Ovary (tissue), 9 donors: Measurements from ENCODE around the gene TIMM10B. TPM values are rescaled to one million over a fixed set of nuclear protein-coding genes. Genes with fewer than 3 reads are reported as not detected.

Experiments used
- DNase-seq, 5 donors: peaks; one replicate each; pipeline ENCODE4 v3.0.0-alpha.2; 2019 to 2020
- H3K27ac ChIP-seq, 2 donors: fragments of 200-600 bp; one replicate each; pipeline versions ENCODE4 v1.5.1 to v1.8.0; 2019 to 2022
- H3K27me3 ChIP-seq: fragments of 200-600 bp; one replicate; pipeline ENCODE4 v1.8.0; 2022
- H3K36me3 ChIP-seq: fragments of 200-600 bp; sonication (generic); one replicate; pipeline ENCODE4 v1.5.1; 2019
- H3K4me1 ChIP-seq: one replicate; pipeline ENCODE4 v1.8.1; 2013; ENCODE audit warnings: mild to moderate bottlenecking, moderate library complexity; ENCODE audit not compliant: insufficient read depth
- H3K4me3 ChIP-seq: fragments of 200-600 bp; sonication (generic); one replicate; pipeline ENCODE4 v1.5.1; 2017
- H3K9me3 ChIP-seq, 2 donors: fragments of 200-600 bp in 1 of 2; sonication (generic) in 1 of 2; one replicate each; pipeline versions ENCODE4 v1.5.1 to v1.8.1; 2013 to 2019; ENCODE audit warnings: mild to moderate bottlenecking in 1 of 2, moderate library complexity in 1 of 2
- CTCF ChIP-seq, 3 donors: fragments of 450-650 bp in 2 of 3; fragments of 200-600 bp in 1 of 3; IDR thresholded peaks; one replicate each; pipeline versions ENCODE4 v1.5.1 to v1.8.0; 2016 to 2022; ENCODE audit warnings: antibody characterized with exemption in 3 of 3, mild to moderate bottlenecking in 1 of 3
- EP300 ChIP-seq: sonication (generic); formaldehyde crosslinking; IDR thresholded peaks from one replicate; pipeline ENCODE4 v1.6.1; 2017; ENCODE audit warnings: antibody characterized with exemption
- POLR2A ChIP-seq: fragments of 450-650 bp; IDR thresholded peaks from one replicate; pipeline ENCODE4 v1.6.1; 2017; ENCODE audit warnings: antibody characterized with exemption, mild to moderate bottlenecking, moderate library complexity
- WGBS, 3 donors: extraction: QIAGEN DNeasy Blood & Tissue Kit in 1 of 3; methylation state at CpG; one replicate each; pipeline versions ENCODE4 v1.1.5 to v1.1.7; 2013 to 2017; 5-methylcytosine and 5-hydroxymethylcytosine counted together
- intact Hi-C, 4 donors: fragments of 100-400 bp; cut with DNase I; formaldehyde crosslinking; loops; one replicate each; pipeline versions ENCODE4 v1.11.0 to v1.15.1; 2022 to 2023
- polyA plus RNA-seq, 2 donors: library from polyadenylated mRNA; stranded (reverse); fragments of 200-250 nt in 1 of 2; fragments of 350-450 nt in 1 of 2; fragmentation: Illumina TruSeq in 1 of 2; extraction: RNeasy Lipid Tissue Mini Kit (QIAGEN cat#74804) in 1 of 2; gene quantifications; one replicate each; pipeline ENCODE4 v1.2.3, GENCODE V29; 2013 to 2014
- total RNA-seq, 7 donors: library from RNA; depleted of rRNA in 2 of 7; stranded (reverse); fragments of >200 nt in 2 of 7; fragmentation: NEBNext Ultra II Directional in 3 of 7; extraction: Animal tissue kit (Norgen Biotek cat#: 25700) in 3 of 7; gene quantifications; one replicate each; pipeline versions ENCODE4 v1.1.0 to v1.2.4, GENCODE V29; 2016 to 2023
- donor health status: DM: no; HTN: no; CAD: no; lungs with moderate emphysema.
- donor health status: DM: no; HTN: no; CAD: no.
- donor health status: Bipolar disorder and iron deficiency.
- donor health status: DM: yes; HTN: yes; CAD: no.
- donor health status: DM: no; HTN: no; CAD: no.
- donor health status: DM: yes; HTN: yes; CAD: no.

The TIMM10B gene
- total and polyA plus RNA-seq, 9 donors: 19.4 to 64.7 (median 38.4) TPM

- Histone ChIP-seq H3K27ac (no peak overlapping the region), H3K4me3 (no peak overlapping the region), H3K4me1 (peaks cover 8% of the 10 kb centered on the region), H3K9me3 (no peaks in the 10 kb centered on the region), H3K36me3 (no peaks in the 10 kb centered on the region), H3K27me3 (no peaks in the 10 kb centered on the region)
- no peak for DNase-seq
- no peak for TF ChIP-seq CTCF (IDR thresholded peaks at IDR 0.05)
- intact Hi-C loops: loop anchor here in 2 of 4 donors (10.0 kb wide), 2 partner anchors 129 to 241 kb away; partner anchors contain the start of genes CNGA4 (in 1 of the 2), FHIP1B (in 1 of the 2), ILK (in 1 of the 2) and RRP8 (in 1 of the 2)
- 63 to 68% (median 64%) methylated on average over 5 of the region's 5 CpGs for WGBS, 3 donors
These were observed 5.4 kb upstream of the TIMM10B start for GRCh38 chr11:6475936-6476335.

- H3K36me3 ChIP-seq: no peaks in the 10 kb centered on the region
- H3K4me3 ChIP-seq: no peak overlapping the region
- peaks cover 8% of the 10 kb centered on the region for H3K4me1 ChIP-seq
- no peaks in the 10 kb centered on the region for H3K9me3 ChIP-seq
- no peak overlapping the region for H3K27ac ChIP-seq
- intact Hi-C loops: loop anchor here in 2 of 4 donors (10.0 kb wide), 2 partner anchors 128 to 242 kb away; partner anchors contain the start of genes CNGA4 (in 1 of the 2), FHIP1B (in 1 of the 2), ILK (in 1 of the 2) and RRP8 (in 1 of the 2)
- DNase-seq: no peak
- H3K27me3 ChIP-seq: no peaks in the 10 kb centered on the region
- WGBS, 3 donors: 86 to 90% (median 88%) methylated on average over 4 of the region's 4 CpGs
- TF ChIP-seq POLR2A: no peak
- no peak for TF ChIP-seq EP300
- no peak for TF ChIP-seq CTCF (IDR thresholded peaks at IDR 0.05)
These were observed 4.7 kb upstream of the TIMM10B start for GRCh38 chr11:6476571-6476970.

- 42 to 54% (median 53%) methylated on average over 9 of the region's 9 CpGs for WGBS, 3 donors
- Histone ChIP-seq H3K4me1 (peaks cover 9% of the 10 kb centered on the region), H3K4me3 (peak overlapping the region; percentile 67), H3K27me3 (no peaks in the 10 kb centered on the region), H3K27ac (peak overlapping the region; percentile 63 to 90), H3K36me3 (no peaks in the 10 kb centered on the region), H3K9me3 (no peaks in the 10 kb centered on the region)
- TF ChIP-seq CTCF (IDR thresholded peaks at IDR 0.05) (no peak), EP300 (no peak), POLR2A (no peak)
- intact Hi-C loops: loop anchor here in 1 of 4 donors (5.0 kb wide), 1 partner anchor 137 kb away; the partner anchor contains the start of gene TPP1
- DNase-seq: peak in 1 of 5 donors; percentile 14
These were observed 894 bp upstream of the TIMM10B start for GRCh38 chr11:6480299-6480914.

- H3K36me3 ChIP-seq: no peaks in the 10 kb centered on the region
- WGBS, 3 donors: 0 to 11% (median 3%) methylated on average over 13 of the region's 13 CpGs
These were observed 599 bp downstream of the TIMM10B start for GRCh38 chr11:6481924-6482275.

More at GRCh38 chr11:6481924-6482275, 599 bp downstream of the TIMM10B start:
- intact Hi-C loops: loop anchor here in 1 of 4 donors (5.0 kb wide), 1 partner anchor 135 kb away; the partner anchor contains the start of gene TPP1
- Histone ChIP-seq H3K27me3 (no peaks in the 10 kb centered on the region), H3K27ac (peak overlapping the region; percentile 63 to 90), H3K4me3 (peak overlapping the region; percentile 67), H3K4me1 (peaks cover 9% of the 10 kb centered on the region), H3K9me3 (no peaks in the 10 kb centered on the region)
- no peak for TF ChIP-seq POLR2A
- no peak for TF ChIP-seq EP300
- TF ChIP-seq CTCF (IDR thresholded peaks at IDR 0.05): no peak
- no peak for DNase-seq
